ENCODE data around the gene OR13C2. TPM values are rescaled to one million over a fixed set of nuclear protein-coding genes. Genes with fewer than 3 reads are reported as not detected.

The OR13C2 gene
- total RNA-seq, 4 donors from 2014 or later, result not detected

Other genes with a start within 250 kb of the OR13C2 start
- gene OR13F1, start 101.4 kb downstream of the OR13C2 start, total RNA-seq, result not detected
- gene OR13C4, start 78.4 kb downstream of the OR13C2 start, total RNA-seq, result not detected
- not detected for gene OR13C3, start 68.8 kb downstream of the OR13C2 start, total RNA-seq
- not detected for gene OR13C8, start 36.5 kb downstream of the OR13C2 start, total RNA-seq
- not detected for gene OR13C5, start 6.2 kb downstream of the OR13C2 start, total RNA-seq
- not detected for gene OR13C9, start 12.6 kb upstream of the OR13C2 start, total RNA-seq
- gene OR13D1, start 88.9 kb upstream of the OR13C2 start, total RNA-seq, result not detected
- 10 to 100 TPM; 10.3 to 28.6 (median 16.6) TPM for gene NIPSNAP3A, start 142.1 kb upstream of the OR13C2 start, total RNA-seq
- 10 to 100 TPM in 1 of 4 donors, 1 to 10 TPM in 3; 2.4 to 11.1 (median 2.9) TPM for gene NIPSNAP3B, start 158.5 kb upstream of the OR13C2 start, total RNA-seq

Data from tibial nerve (tissue), 4 donors.